HFFc6 (cell line): ENCODE data around the gene MYL10. TPM values are rescaled to one million over a fixed set of nuclear protein-coding genes. Genes with fewer than 3 reads are reported as not detected.

ENCODE experiments used
- DNase-seq: peaks from one replicate; pipeline ENCODE4 v3.0.0-alpha.2; 2018
- H3K27ac Mint-ChIP-seq: 2 replicates; pipeline ENCODE4 v1.8.0; 2020; ENCODE audit warnings: mild to moderate bottlenecking, mixed read lengths
- H3K27me3 Mint-ChIP-seq: 2 replicates; pipeline ENCODE4 v1.8.0; 2021; ENCODE audit warnings: mild to moderate bottlenecking, moderate library complexity, mixed read lengths; ENCODE audit not compliant: insufficient read depth
- H3K36me3 Mint-ChIP-seq: 2 replicates; pipeline ENCODE4 v1.8.0; 2021; ENCODE audit warnings: low read depth, mixed read lengths
- H3K4me1 Mint-ChIP-seq: 2 replicates; pipeline ENCODE4 v1.8.0; 2020; ENCODE audit warnings: low read depth, mixed read lengths
- H3K4me3 Mint-ChIP-seq: 2 replicates; pipeline ENCODE4 v1.8.0; 2020; ENCODE audit warnings: mild to moderate bottlenecking, moderate library complexity, mixed read lengths
- H3K9me3 Mint-ChIP-seq: 2 replicates; pipeline ENCODE4 v1.8.0; 2020; ENCODE audit warnings: mild to moderate bottlenecking, mixed read lengths
- CTCF ChIP-seq: fragments of 200-600 bp; sonication (generic); IDR thresholded peaks from 2 replicates; pipeline ENCODE4 v1.5.0; 2021; ENCODE audit warnings: antibody characterized with exemption, mild to moderate bottlenecking
- total RNA-seq, 6 experiments: library from RNA; stranded (reverse); fragmentation: NEBNext Ultra II Directional; extraction: Animal tissue kit (Norgen Biotek cat#: 25700); gene quantifications; 2 replicates in 1 of 6; 3 replicates in 5 of 6; pipeline ENCODE4 v1.2.3, GENCODE V29; 2021

Gene MYL10
- total RNA-seq, 6 experiments from 2014 or later: not detected

- Mint-ChIP-seq H3K36me3 (0 out of 2 replicates have a peak, but pooled peaks cover 4% of the 10 kb centered on the region), H3K4me1 (no peaks in the 10 kb centered on the region), H3K4me3 (no peak overlapping the region), H3K9me3 (peaks cover 4% of the 10 kb centered on the region; the same call in 1 of the 2 replicates), H3K27me3 (no peaks in the 10 kb centered on the region; the same call in none of the 2 replicates), H3K27ac (no peak overlapping the region)
- TF ChIP-seq CTCF: no peak
- no peak for DNase-seq
Measured at GRCh38 chr7:101671371-101672356, 42.6 kb upstream of the MYL10 start.

- no peak overlapping the region for H3K4me3 Mint-ChIP-seq
- DNase-seq: no peak
- TF ChIP-seq CTCF: peak; percentile 62
- H3K27me3 Mint-ChIP-seq: peaks cover 5% of the 10 kb centered on the region
- H3K27ac Mint-ChIP-seq: no peak overlapping the region
- no peaks in the 10 kb centered on the region for H3K4me1 Mint-ChIP-seq
- H3K36me3 Mint-ChIP-seq: 0 out of 2 replicates have a peak, but pooled peaks cover 4% of the 10 kb centered on the region
- H3K9me3 Mint-ChIP-seq: peaks cover 4% of the 10 kb centered on the region; the same call in 1 of the 2 replicates
Measured at GRCh38 chr7:101669307-101669706, 40.2 kb upstream of the MYL10 start.

GRCh38 chr7:101668726-101669125, 39.6 kb upstream of the MYL10 start:
- H3K27me3 Mint-ChIP-seq: peaks cover 5% of the 10 kb centered on the region
- no peak for DNase-seq
- H3K4me1 Mint-ChIP-seq: no peaks in the 10 kb centered on the region
- H3K27ac Mint-ChIP-seq: no peak overlapping the region
- TF ChIP-seq CTCF: no peak
- H3K4me3 Mint-ChIP-seq: no peak overlapping the region
- H3K36me3 Mint-ChIP-seq: 0 out of 2 replicates have a peak, but pooled peaks cover 4% of the 10 kb centered on the region
- H3K9me3 Mint-ChIP-seq: peaks cover 4% of the 10 kb centered on the region; the same call in 1 of the 2 replicates

GRCh38 chr7:101667920-101668319, 38.8 kb upstream of the MYL10 start:
- H3K4me1 Mint-ChIP-seq: no peaks in the 10 kb centered on the region

GRCh38 chr7:101667399-101667798, 38.3 kb upstream of the MYL10 start:
- Mint-ChIP-seq H3K4me3 (no peak overlapping the region), H3K27me3 (peaks cover 5% of the 10 kb centered on the region; the same call in 1 of the 2 replicates), H3K27ac (no peak overlapping the region), H3K36me3 (no peaks in the 10 kb centered on the region), H3K9me3 (no peaks in the 10 kb centered on the region), H3K4me1 (no peaks in the 10 kb centered on the region)
- DNase-seq: no peak
- no peak for TF ChIP-seq CTCF

More at GRCh38 chr7:101667920-101668319, 38.8 kb upstream of the MYL10 start:
- DNase-seq: no peak
- Mint-ChIP-seq H3K9me3 (no peaks in the 10 kb centered on the region), H3K4me3 (no peak overlapping the region), H3K27me3 (peaks cover 5% of the 10 kb centered on the region; the same call in 1 of the 2 replicates), H3K27ac (no peak overlapping the region), H3K36me3 (no peaks in the 10 kb centered on the region)
- TF ChIP-seq CTCF: no peak
